Upper lobe of left lung (tissue), 4 donors: ENCODE data around the gene TAF10.

Source experiments
- CTCF ChIP-seq, 6 experiments: fragments of 450-650 bp in 4 of 6; fragments of 200-600 bp in 2 of 6; sonication (generic) in 2 of 6; IDR thresholded peaks; one replicate each; pipeline ENCODE4 v1.5.1; 2016 to 2019; ENCODE audit warnings: antibody characterized with exemption in 6 of 6
- EP300 ChIP-seq, 4 donors: sonication (generic); formaldehyde crosslinking; IDR thresholded peaks; one replicate each; pipeline ENCODE4 v1.5.1; 2017; ENCODE audit warnings: antibody characterized with exemption in 4 of 4, control low read depth in 2 of 4
- POLR2A ChIP-seq, 4 donors: fragments of 450-650 bp; IDR thresholded peaks; one replicate each; pipeline ENCODE4 v1.5.1; 2016 to 2017; ENCODE audit warnings: antibody characterized with exemption in 4 of 4, mild to moderate bottlenecking in 2 of 4
- POLR2AphosphoS5 ChIP-seq, 2 donors: sonication (generic); formaldehyde crosslinking; IDR thresholded peaks; one replicate each; pipeline ENCODE4 v1.5.1; 2017; ENCODE audit warnings: antibody characterized with exemption in 2 of 2

- TF ChIP-seq CTCF (IDR thresholded peaks at IDR 0.05) (no peak), POLR2A (IDR thresholded peaks at IDR 0.05) (no peak), POLR2AphosphoS5 (IDR thresholded peaks at IDR 0.05) (no peak), EP300 (IDR thresholded peaks at IDR 0.05) (no peak)
Observed at GRCh38 chr11:6653097-6653496, 41.1 kb upstream of the TAF10 start.
